OCI-LY3 (cell line): ENCODE results near the gene RFTN1.

Experiments
- EZH2phosphoT487 ChIP-seq: fragments of 200-600 bp; shearing (Covaris generic); IDR thresholded peaks from 2 replicates; pipeline ENCODE4 v1.6.1; 2018; ENCODE audit warnings: antibody characterized with exemption, mixed run types, low read depth
- TF ChIP-seq, protein P1 (sequence below): fragments of 200-600, 300-600 bp; sonication (generic); IDR thresholded peaks from 2 replicates; pipeline ENCODE4 v1.5.1; 2014; ENCODE audit warnings: antibody characterized with exemption, low read length, low read depth

DNA sequence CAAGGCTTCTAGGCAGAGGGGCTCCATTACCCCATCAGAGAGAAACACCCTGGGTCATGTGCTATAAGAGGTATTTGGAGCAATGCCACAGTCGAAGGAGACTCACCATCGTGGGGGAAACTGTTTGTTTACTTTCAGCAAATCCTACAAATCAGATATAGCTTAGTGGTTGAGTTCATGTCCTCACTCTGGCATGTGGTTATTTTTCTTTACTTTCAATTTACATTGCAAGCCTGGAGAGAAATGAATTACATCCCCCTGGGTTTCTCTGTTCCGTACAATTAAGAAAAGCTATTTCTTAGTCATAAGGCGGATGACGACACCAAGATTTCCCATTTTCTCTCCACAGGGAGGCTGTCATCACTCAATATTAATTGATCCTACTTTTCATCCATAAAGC lies 36.9 kb downstream of the RFTN1 start:
- TF ChIP-seq, protein P1, sequence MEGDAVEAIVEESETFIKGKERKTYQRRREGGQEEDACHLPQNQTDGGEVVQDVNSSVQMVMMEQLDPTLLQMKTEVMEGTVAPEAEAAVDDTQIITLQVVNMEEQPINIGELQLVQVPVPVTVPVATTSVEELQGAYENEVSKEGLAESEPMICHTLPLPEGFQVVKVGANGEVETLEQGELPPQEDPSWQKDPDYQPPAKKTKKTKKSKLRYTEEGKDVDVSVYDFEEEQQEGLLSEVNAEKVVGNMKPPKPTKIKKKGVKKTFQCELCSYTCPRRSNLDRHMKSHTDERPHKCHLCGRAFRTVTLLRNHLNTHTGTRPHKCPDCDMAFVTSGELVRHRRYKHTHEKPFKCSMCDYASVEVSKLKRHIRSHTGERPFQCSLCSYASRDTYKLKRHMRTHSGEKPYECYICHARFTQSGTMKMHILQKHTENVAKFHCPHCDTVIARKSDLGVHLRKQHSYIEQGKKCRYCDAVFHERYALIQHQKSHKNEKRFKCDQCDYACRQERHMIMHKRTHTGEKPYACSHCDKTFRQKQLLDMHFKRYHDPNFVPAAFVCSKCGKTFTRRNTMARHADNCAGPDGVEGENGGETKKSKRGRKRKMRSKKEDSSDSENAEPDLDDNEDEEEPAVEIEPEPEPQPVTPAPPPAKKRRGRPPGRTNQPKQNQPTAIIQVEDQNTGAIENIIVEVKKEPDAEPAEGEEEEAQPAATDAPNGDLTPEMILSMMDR: no peak
- no peak for TF ChIP-seq EZH2phosphoT487
